Endothelial cell of umbilical vein (primary cell): ENCODE data around the gene ZNF527. TPM values are rescaled to one million over a fixed set of nuclear protein-coding genes. Genes with fewer than 3 reads are reported as not detected.

Experiments
- BruUV-seq: library from RNA; stranded (reverse); fragments of 400-500 nt; replicated peaks from 2 replicates; lab custom pipeline; 2021; lab: Mats Ljungman, UMichigan
- CTCF ChIA-PET: fragments of 300-600, 350-600 bp; sonication (Branson Sonifier 250); formaldehyde crosslinking; loops from one replicate; lab custom pipeline; 2021; ENCODE audit warnings: antibody characterized with exemption, inconsistent platforms; lab: Charles Lee
- POLR2A ChIA-PET: fragments of 300-600, 350-600 bp; sonication (Branson Sonifier 250); formaldehyde crosslinking; loops from one replicate; lab custom pipeline; 2021; ENCODE audit warnings: antibody characterized with exemption, inconsistent platforms; lab: Charles Lee
- DNase-seq: peaks from one replicate; pipeline ENCODE4 v3.0.0-alpha.2; 2011; ENCODE audit warnings: low read depth, low spot score
- FAIRE-seq: peaks from 2 replicates; lab custom pipeline; 2011; peaks lifted over from hg19 to GRCh38; lab: Jason Lieb, UNC
- H2AFZ ChIP-seq: 2 replicates; pipeline ENCODE4 v1.6.0; 2012; ENCODE audit warnings: low read depth, low read length, control low read depth, inconsistent platforms
- H3K27ac ChIP-seq: 2 replicates; pipeline ENCODE4 v1.5.1; 2011; ENCODE audit warnings: low read depth, mild to moderate bottlenecking, control low read depth, low read length, moderate library complexity; ENCODE audit not compliant: insufficient read depth
- H3K27me3 ChIP-seq, 2 experiments: 2 replicates each; pipeline versions ENCODE4 v1.6.0 to v1.6.1; 2011; ENCODE audit warnings: low read length in 2 of 2, mixed read lengths in 1 of 2; ENCODE audit not compliant: control insufficient read depth in 2 of 2, insufficient read depth in 2 of 2
- H3K36me3 ChIP-seq, 2 experiments: 2 replicates in 1 of 2; 3 replicates in 1 of 2; pipeline ENCODE4 v1.5.1; 2011; ENCODE audit warnings: low read length in 2 of 2, mild to moderate bottlenecking in 1 of 2, moderate library complexity in 1 of 2; ENCODE audit not compliant: control insufficient read depth in 2 of 2, insufficient read depth in 2 of 2; ENCODE audit errors: extremely low read depth in 1 of 2
- H3K4me1 ChIP-seq: 3 replicates; pipeline ENCODE4 v1.5.1; 2011; ENCODE audit warnings: mild to moderate bottlenecking, low read length; ENCODE audit not compliant: control insufficient read depth, insufficient read depth; ENCODE audit errors: extremely low read depth
- H3K4me2 ChIP-seq: 2 replicates; pipeline ENCODE4 v1.6.1; 2011; ENCODE audit warnings: low read length, control low read depth, mixed read lengths; ENCODE audit not compliant: insufficient read depth
- H3K4me3 ChIP-seq, 3 experiments: fragments of 200-600 bp in 1 of 3; sonication (generic), shearing (Covaris generic) in 1 of 3; replicated peaks in 1 of 3; 2 replicates each; pipeline ENCODE4 v1.5.1; 2011 to 2016; ENCODE audit warnings: control low read depth in 3 of 3, low read length in 3 of 3, mild to moderate bottlenecking in 2 of 3, inconsistent platforms in 1 of 3, low read depth in 1 of 3, moderate library complexity in 1 of 3; ENCODE audit not compliant: insufficient read depth in 1 of 3
- H3K79me2 ChIP-seq: 2 replicates; pipeline ENCODE4 v1.6.0; 2012; ENCODE audit warnings: low read length, inconsistent platforms; ENCODE audit not compliant: control insufficient read depth, insufficient read depth
- H3K9ac ChIP-seq: replicated peaks from 2 replicates; pipeline ENCODE3; 2011; ENCODE audit warnings: low read length, control low read depth; ENCODE audit not compliant: insufficient read depth; ENCODE audit errors: extremely low read depth
- H3K9me1 ChIP-seq: replicated peaks from 3 replicates; pipeline ENCODE4 v1.6.0; 2011; ENCODE audit warnings: mild to moderate bottlenecking, low read length; ENCODE audit not compliant: control insufficient read depth, insufficient read depth; ENCODE audit errors: extremely low read depth
- H3K9me3 ChIP-seq: replicated peaks from 2 replicates; pipeline ENCODE4 v1.5.1; 2012; ENCODE audit warnings: low read length, inconsistent platforms; ENCODE audit not compliant: control insufficient read depth, insufficient read depth
- H4K20me1 ChIP-seq: replicated peaks from 2 replicates; pipeline ENCODE3; 2011; ENCODE audit warnings: mild to moderate bottlenecking, low read length; ENCODE audit not compliant: control insufficient read depth, insufficient read depth; ENCODE audit errors: extremely low read depth
- CTCF ChIP-seq, 2 donors: IDR thresholded peaks; 1 replicate in 1 of 2; 2 replicates in 1 of 2; pipeline ENCODE4 v1.5.1; 2011; ENCODE audit warnings: low read length in 2 of 2, mild to moderate bottlenecking in 2 of 2, moderate library complexity in 2 of 2, control low read depth in 1 of 2, inconsistent platforms in 1 of 2, low read depth in 1 of 2; ENCODE audit not compliant: insufficient read depth in 1 of 2; ENCODE audit errors: extremely low read depth in 1 of 2
- EZH2 ChIP-seq: IDR thresholded peaks from 2 replicates; pipeline ENCODE4 v1.6.1; 2012; ENCODE audit warnings: borderline replicate concordance, low read depth, mild to moderate bottlenecking, moderate library complexity, low read length, inconsistent platforms; ENCODE audit not compliant: severe bottlenecking
- FOS ChIP-seq: IDR thresholded peaks from 2 replicates; pipeline ENCODE4 v1.6.1; 2011; ENCODE audit warnings: mild to moderate bottlenecking, low read length, moderate library complexity, borderline replicate concordance; ENCODE audit not compliant: insufficient read depth
- GATA2 ChIP-seq: IDR thresholded peaks from 2 replicates; pipeline ENCODE4 v1.7.0; 2011; ENCODE audit warnings: low read depth, mild to moderate bottlenecking, moderate library complexity, mixed read lengths, low read length; ENCODE audit not compliant: insufficient read length, insufficient read depth
- JUN ChIP-seq: IDR thresholded peaks from 2 replicates; pipeline ENCODE4 v1.6.1; 2011; ENCODE audit warnings: borderline replicate concordance, low read depth; ENCODE audit not compliant: insufficient read length, insufficient read depth
- MAX ChIP-seq: IDR thresholded peaks from 2 replicates; pipeline ENCODE4 v1.6.1; 2011; ENCODE audit not compliant: insufficient read depth, insufficient read length
- MYC ChIP-seq: IDR thresholded peaks from one replicate; pipeline ENCODE4 v1.6.1; 2011; ENCODE audit warnings: mild to moderate bottlenecking, low read depth, low read length
- POLR2A ChIP-seq: IDR thresholded peaks from 2 replicates; pipeline ENCODE4 v1.6.1; 2012; ENCODE audit warnings: low read depth, mild to moderate bottlenecking, control low read depth, low read length
- POLR2AphosphoS5 ChIP-seq: IDR thresholded peaks from 2 replicates; pipeline ENCODE4 v1.6.1; 2012; ENCODE audit warnings: low read depth, mild to moderate bottlenecking, control low read depth, low read length, moderate library complexity; ENCODE audit not compliant: insufficient read depth
- dilution Hi-C: fragments of 300-500 bp; cut with MboI; formaldehyde crosslinking; loops from one replicate; pipeline ENCODE4 v1.15.0; 2019; ENCODE audit warnings: low sequenced_read_pairs; ENCODE audit not compliant: extremely low pct_ligation_motif_present
- intact Hi-C: fragments of 100-400 bp; cut with micrococcal nuclease; formaldehyde crosslinking; loops from one replicate; pipeline ENCODE4 v1.10.0; 2022
- polyA plus RNA-seq, 4 experiments: library from polyadenylated mRNA; depleted of rRNA in 3 of 4; stranded (reverse) in 3 of 4; unstranded in 1 of 4; fragments of >200 nt; gene quantifications; 2 replicates each; pipeline versions ENCODE4 v1.2.1 to v1.2.3, GENCODE V29; 2011 to 2012; ENCODE audit warnings: missing spikeins in 1 of 4
- total RNA-seq: library from RNA; stranded (reverse); gene quantifications from 2 replicates; pipeline ENCODE4 v1.2.3, GENCODE V29; 2021

The ZNF527 gene
- total and polyA plus RNA-seq, 2 donors (not counting 3 experiments of a cell fraction or from before 2014, with no cell fraction given): 2.9 to 3.6 TPM

DNA sequence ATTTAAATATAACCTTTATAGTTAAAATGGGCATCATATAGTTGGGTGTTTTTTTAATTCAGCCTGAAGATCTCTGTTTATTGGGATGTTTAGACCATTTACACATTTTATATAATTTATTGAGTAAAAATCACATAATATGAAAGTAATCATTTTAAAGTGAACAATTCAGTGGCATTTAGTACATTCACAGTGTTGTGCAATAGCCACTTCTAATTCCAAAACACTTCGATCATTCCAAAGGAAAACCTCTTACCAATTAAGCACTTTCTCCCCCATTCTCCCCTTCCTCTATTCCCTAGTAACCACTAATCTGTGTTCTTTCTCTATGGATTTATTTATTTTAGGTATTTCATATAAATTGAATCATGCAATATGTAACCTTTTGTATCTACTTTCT, 30.2 kb downstream of the ZNF527 start:
- no peak for FAIRE-seq
- no peak overlapping the region for H2AFZ ChIP-seq
- intact Hi-C loops (no loop called here), dilution Hi-C loops (no loop called here)
- H3K27me3 ChIP-seq: no peaks in the 10 kb centered on the region
- no peak overlapping the region for H3K27ac ChIP-seq
- H4K20me1 ChIP-seq: no peaks in the 10 kb centered on the region
- no TSS peak for BruUV-seq
- no peaks in the 10 kb centered on the region for H3K4me1 ChIP-seq
- peaks cover 6% of the 10 kb centered on the region for H3K9me3 ChIP-seq
- no peaks in the 10 kb centered on the region for H3K9me1 ChIP-seq
- H3K9ac ChIP-seq: no peak overlapping the region
- no peak for TF ChIP-seq CTCF (IDR thresholded peaks at IDR 0.05; ENCODE audit: extremely low read depth in 1 of 2, insufficient read depth in 1 of 2, low read depth in 1 of 2, low read length in 2 of 2)
- no peak for TF ChIP-seq MAX
- no peak for TF ChIP-seq JUN
- TF ChIP-seq POLR2AphosphoS5: no peak
- no peak for TF ChIP-seq MYC
- no peak for TF ChIP-seq EZH2
- TF ChIP-seq GATA2: no peak
- no peak for TF ChIP-seq FOS
- TF ChIP-seq POLR2A: no peak
- H3K4me2 ChIP-seq: no peak overlapping the region
- no peaks in the 10 kb centered on the region for H3K79me2 ChIP-seq
- no peak overlapping the region for H3K4me3 ChIP-seq
- POLR2A ChIA-PET: no interaction called here
- CTCF ChIA-PET: no interaction called here
- no peaks in the 10 kb centered on the region for H3K36me3 ChIP-seq
- DNase-seq: no peak
